Measurements from ENCODE around the gene RIPPLY3.
"Not testable (repeated sequence)": the region's sequence is repeated elsewhere in the genome, so short reads cannot be mapped to it uniquely, and the experiment has no call there.

RIPPLY3 gene

DNA sequence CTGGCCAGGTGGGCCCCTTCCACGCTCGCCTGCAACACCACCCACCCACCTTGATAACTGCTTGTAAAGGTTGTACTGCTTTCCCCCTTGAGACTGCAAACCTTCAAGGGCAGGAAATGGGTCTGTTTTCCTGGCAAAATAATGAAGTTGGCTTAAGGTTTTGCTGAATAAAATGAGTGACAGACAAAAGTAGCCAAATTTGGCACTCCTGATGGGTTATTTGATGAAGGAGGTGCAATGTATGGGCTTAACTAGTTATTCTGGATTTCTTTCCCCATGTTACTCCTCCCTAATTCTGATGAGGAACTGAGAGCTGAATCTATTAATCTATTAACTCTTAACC, 25.5 kb upstream of the RIPPLY3 start:
- DNase-seq (ENCODE audit: low spot score): no peak

DNA sequence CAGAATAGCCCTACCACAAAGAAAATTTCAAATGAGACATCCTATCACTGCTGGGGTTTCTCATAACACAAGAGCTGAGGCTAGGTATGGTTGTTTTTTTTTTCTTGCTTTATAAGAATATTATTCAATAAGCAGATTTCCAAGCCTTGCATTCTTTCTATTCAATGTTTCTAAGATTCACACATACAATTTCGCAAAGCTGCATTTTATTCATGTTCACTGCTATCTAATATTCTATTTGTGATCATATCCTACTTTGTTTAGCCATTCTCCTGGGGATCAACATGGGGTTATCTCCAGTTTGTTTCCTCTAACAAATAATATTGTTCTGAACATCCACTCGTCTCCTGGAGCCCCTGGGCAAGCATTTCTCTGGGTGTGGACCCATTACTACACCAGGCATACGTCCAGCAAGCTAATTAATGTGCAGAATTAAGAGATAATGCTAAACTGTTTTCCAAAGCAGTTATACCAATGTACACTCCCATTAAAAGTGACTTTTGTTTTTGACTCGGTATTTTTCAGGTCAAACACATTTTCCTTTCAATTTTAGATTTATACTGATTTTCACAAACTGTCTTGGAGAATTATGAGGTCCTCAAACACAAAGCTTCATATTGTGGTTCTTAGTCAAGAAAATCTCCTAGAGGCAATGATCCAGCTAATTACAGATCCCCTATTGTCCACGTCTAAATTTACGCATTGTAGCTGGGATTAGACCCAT, 24.4 kb upstream of the RIPPLY3 start:
- no peak for DNase-seq (ENCODE audit: low spot score)

DNA sequence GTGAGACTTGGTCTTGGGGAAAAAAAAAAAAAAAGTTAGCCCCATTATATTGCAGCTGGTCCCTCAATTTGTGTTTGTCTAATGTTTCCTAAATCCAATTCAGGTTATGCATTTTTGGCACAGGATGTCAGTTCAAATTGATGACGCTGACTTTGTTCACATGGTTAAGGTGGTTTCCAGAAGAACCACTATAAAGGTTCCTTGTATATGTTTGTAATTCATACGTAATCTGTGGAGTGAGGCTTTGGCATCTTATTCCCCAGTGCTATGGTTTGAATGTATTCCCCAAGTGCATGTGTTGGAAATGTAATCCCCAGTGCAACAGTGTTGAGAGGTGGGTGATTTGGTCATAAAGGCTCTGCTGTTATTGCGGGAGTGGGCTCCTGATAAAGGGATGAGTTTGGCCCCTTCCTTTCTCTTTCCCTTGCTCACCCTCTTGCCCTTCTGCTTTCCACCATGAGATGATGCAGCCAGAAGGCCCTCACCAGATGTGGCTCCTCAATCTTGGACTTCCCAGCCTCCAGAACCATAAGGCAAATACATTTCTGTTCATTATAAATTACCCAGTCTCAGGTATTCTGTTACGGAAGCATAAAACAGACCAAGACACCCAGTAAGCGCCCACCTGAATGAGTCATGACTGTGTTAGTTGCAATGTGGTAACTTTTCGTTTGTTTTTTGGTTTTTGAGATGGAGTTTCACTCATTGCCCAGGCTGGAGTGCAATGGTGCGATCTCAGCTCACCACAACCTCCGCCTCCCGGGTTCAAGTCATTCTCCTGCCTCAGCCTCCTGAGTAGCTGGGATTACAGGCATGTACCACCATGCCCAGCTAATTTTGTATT, 20.5 kb upstream of the RIPPLY3 start:
- no peak for DNase-seq (ENCODE audit: low spot score)

DNA sequence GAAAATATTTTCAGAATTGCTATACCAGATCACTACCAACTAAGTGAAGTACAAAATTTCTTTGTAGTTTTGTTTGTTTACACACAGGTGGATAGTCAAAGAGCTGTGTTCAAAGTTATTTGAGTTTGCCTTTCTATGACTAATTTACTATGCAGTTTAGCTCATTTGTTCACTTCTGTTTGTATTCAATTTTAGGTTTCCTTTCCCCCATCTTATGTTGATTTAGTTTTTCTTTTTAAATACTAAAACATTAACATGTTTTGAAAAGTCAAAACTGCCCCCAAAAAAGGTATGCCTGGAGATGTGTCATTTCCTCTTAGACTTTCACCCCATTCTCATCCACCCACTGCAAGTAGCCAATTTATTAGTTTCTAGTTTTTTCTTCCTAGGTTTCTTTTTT, 18.7 kb upstream of the RIPPLY3 start:
- no peak for DNase-seq (ENCODE audit: low spot score)

DNA sequence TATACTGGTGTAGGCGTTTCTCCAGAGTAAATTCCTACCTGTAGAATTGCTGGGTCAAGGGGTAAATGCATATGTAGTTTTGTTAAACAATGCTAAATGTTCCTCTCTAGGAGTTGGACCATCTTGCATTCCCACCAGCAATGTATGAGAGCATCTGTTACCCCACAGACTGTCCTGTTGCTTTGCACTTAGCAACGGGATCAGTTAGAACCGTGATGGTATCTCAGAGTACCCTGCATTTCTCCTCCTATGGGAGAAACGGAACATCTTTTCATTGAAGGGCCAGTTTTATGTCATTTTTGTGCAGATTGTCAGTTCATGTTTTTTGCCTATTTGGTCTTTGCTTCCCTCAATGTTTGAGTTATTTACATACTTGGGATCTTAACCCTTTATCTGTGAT, 18.0 kb upstream of the RIPPLY3 start:
- no peak for DNase-seq (ENCODE audit: low spot score)

DNA sequence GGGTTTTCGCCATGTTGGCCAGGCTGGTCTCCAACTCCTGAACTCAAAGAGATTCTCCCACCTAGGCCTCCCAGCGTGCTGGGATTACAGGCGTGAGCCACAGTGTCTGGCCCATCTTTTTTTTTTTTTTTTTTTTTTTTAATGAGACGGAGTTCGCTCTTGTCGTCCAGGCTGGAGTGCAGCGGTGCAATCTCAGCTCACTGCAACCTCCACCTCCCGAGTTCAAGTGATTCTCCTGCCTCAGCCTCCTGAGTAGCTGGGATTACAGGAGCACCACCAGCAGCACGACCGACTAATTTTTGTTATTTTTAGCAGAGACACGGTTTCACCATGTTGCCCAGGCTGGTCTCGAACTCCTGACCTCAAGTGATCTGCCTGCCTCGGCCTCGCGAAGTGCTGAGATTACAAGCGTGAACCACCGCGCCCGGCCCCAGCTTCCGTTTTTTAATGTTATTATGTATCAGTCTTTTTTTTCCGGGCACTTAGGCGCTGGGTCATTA, 17.3 kb upstream of the RIPPLY3 start:
- DNase-seq (ENCODE audit: low spot score): not testable (repeated sequence)

DNA sequence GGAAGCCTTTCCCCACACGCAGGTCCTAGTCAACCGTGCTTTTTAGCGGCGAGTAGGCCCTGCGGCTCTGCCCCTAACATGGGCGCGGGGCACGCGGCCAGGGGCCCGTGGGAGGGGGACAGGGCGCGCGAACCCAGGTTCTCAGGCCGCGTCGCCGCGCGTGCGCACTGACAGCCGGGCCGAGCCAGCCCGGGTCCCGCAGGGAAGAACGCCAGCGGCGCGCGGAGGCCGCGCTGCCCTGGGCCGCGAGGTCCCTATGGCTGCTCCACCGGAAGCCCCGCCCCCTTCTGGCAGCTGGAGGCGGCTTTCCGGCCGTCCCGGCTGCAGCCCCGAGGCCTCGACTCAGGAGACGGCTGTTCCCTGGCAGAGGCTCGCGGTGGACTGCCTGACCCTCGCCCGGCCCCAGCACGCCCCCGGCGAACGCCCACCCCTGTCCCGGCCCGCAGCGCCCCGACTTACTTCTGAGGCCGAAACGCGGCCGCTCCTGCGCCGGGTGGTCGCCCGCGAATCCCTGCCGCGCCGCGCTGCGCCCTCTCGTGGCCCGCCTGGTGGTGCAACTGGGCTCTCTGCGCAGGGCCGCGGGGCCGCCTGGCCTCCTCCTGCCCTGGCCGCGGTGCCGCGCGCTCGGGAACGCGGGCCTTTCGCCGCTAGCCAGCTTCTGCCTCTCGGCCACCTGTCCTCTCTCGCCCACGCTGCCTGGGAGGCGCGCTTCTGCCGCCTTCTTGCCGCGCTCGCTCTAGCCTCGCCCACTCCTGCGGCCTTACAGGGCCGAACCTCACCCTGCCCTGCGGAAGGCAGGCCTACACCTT, 16.6 kb upstream of the RIPPLY3 start:
- peak; percentile 92 for DNase-seq (ENCODE audit: low spot score)

DNA sequence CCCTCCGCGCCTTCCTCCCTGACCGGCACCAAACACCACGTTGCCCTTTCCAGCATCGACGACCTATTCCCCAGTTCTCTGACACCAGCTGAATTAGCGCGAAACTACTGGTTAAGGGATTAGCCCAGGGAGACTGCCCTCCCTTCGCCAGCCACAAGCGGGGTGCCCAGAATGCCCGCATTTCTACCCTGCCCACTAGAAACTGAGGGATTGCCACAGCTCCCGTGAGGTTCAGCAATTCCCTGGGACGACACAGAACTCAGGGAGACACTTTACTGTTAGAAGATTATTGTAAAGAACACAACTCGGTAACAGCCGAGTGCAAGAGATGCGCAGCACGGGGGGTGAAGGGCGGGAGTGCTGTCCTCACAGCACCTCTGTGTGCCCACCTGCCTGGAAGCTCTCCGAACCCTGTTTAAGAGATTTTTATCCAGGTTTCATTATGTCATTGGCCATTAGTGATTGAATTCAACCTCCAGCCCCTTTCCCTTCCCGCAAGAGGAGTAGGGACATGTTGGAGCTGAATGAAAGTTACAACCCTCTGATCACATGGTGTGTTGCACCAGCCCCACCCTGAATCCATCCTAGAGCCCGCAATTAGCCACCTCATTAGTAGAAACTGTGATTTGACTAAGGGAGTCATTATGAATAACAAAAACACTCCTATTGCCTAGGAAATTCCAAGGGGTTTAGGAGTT, 15.8 kb upstream of the RIPPLY3 start:
- DNase-seq (ENCODE audit: low spot score): no peak

DNA sequence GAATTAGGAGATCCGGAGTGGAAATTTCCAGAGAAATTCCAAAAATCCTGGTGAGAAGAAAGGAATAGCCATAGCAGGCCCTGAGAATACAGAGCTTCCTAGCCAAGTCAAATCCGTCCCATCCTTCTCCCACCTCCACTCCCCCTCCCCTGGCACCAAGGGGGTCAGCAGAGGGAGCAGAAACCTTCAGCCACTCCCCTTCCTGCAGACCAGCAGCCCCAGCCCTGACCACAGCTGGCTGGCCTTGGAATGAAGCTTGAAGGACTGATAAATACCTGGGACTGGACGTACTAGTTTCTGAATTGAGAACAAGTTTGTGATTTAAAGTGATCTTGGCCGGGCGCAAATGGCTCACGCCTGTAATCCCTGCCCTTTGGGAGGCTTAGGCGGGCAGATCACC, 13.8 kb upstream of the RIPPLY3 start:
- DNase-seq (ENCODE audit: low spot score): no peak

DNA sequence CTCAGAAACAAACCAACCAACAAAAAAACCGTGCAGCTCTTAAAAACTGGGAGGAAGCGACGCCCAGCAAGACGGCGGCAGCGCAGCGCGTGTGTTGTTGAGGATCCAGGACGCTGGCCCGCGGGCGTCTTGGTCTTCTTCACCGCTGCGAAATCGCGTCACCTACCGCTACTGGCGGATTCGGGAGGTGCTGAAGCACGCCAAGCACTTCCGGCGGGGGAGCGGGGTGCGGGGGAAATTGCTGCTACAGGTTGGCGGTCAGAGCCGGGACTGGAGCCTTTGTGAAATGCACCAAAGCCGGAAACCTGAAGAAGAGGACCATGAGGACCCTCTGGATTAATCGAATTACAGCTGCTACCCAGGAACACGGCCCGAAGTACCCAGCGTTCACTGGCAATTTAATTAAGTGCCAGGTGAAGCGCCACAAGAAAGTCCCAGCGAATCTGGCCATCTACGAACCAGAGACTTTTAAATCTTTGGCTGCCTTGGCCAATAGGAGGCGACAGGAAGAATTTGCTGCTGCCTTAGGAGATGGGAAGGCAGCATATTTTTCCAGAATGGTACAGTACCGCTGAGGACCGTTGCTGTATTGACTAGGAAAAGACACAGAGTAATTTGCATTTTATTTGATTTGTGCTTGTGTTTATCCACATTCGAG, 11.9 kb upstream of the RIPPLY3 start:
- no peak for DNase-seq (ENCODE audit: low spot score)

DNA sequence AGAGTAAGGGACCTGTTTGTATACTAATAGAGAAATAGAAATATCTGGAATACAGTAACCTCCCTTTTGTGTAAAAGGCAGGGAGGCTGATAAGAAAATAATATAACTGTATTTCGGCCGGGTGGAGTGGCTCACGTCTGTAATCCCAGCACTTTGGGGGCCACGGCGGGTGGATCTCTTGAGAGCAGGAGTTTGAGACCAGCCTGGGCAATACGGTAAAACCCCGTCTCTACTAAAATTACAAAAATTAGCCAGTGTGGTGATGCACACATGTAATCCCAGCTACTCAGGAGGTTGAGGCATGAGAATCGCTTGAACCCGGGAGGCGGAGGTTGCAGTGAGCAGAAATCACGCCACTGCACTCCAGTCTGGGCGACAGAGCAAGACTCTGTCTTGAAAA, 11.2 kb upstream of the RIPPLY3 start:
- not testable (repeated sequence) for DNase-seq (ENCODE audit: low spot score)

DNA sequence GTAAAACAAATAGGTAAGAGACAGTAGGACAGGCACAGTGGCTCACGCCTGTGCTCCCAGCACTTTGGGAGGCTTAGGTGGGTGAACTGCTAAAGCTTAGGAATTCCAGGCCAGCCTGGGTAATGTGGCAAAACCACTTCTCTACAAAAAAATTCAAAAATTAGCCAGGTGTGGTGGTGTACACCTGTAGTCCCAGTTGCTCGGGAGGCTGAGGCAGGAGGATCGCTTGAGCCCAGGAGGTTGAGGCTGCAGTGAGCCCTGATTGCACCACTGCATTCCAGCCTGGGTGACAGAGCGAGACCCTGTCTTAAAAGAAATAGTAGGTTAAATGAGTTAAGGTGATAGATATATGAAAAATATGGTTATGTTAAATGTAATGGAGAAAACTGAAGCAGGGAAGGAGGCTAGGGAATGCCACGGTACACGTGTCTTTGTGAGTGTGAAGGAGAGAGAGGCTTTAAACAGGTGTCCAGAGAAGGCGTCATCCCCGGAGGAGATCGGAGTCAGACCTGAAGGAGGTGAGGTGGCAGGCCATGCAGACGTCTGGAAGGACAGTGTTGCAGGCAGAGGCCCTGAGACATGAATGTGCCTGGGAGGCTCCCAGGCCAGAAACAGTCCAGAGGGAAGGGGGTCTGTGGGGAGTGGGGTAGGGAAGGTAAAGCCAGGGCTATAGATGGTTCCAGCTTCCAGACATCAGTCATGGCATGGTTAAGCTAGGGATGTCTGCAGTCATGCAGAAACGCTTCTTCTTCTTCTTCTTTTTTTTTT, 7.2 kb upstream of the RIPPLY3 start:
- DNase-seq (ENCODE audit: low spot score): no peak

DNA sequence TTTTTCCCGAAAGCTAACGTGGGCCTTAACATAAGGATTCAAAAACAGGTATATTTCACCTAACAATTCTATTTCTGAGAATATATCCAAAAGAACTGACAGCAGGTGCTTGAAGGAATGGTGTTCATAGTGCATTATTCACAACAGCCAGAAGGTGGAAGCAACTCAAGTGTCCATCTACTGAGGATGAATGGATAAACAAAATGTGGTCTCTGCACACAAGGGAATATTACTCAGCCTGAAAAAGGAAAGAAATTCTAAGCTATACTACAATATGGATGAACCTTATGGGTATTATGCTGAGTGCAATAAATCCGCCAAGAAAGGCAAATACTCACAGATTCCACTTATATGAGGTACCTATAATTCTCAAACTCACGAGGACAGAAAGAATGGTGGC, 6.1 kb upstream of the RIPPLY3 start:
- peak; percentile 31 for DNase-seq (ENCODE audit: low spot score)

DNA sequence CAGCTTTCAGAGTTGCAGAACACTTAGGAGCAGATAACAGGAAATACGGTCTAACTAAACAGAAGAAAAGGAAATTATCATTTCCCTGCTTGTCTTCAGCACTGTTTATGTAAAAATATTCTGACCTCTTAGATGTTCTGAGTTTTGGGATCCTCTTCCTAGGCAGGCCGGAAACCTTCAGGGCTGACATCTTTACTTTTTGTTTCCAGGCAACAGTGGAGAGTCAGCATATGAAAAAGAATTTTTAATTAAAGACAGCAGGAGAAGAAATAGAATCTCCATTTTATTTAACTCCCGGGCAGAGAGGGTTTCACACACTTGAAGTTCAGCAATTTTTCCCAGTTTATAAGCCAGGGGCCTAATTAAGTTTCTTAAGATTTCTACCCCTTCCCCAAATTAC, 5.1 kb upstream of the RIPPLY3 start:
- DNase-seq (ENCODE audit: low spot score): no peak

DNA sequence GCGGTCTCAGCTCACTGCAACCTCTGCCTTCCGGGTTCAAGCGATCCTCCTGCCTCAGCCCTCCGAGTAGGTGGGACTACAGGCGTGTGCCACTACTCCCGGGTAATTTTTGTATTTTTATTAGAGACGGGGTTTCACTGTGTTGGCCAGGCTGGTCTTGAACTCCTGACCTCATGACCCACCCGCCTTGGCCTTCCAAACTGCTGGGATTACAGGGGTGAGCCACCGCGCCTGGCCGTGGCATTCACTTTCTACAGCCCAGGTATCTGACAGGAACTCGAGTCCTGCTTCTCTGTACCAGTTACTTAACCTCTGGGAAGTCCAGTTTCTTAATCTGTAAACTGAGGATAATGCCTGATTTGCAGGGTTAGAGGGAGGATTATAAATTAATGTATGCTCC, 3.7 kb upstream of the RIPPLY3 start:
- DNase-seq (ENCODE audit: low spot score): not testable (repeated sequence)

DNA sequence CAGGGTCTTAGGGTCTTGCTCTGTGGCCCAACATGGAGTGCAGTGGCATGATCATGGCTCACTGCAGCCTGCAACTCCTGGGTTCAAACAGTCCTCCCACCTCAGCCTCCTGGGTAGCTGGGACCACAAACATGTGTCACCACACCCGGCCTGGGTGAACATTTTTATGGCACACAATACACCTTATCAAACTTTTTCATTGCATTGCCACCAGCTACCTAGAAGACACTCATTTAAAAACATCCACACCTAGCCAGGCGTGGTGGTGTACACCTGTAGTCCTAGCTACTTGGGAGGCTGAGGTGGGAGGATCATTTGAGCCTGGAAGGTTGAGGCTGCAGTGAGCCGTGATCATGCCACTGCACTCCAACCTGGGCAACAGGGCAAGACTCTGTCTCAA, 2.6 kb upstream of the RIPPLY3 start:
- DNase-seq (ENCODE audit: low spot score): not testable (repeated sequence)

DNA sequence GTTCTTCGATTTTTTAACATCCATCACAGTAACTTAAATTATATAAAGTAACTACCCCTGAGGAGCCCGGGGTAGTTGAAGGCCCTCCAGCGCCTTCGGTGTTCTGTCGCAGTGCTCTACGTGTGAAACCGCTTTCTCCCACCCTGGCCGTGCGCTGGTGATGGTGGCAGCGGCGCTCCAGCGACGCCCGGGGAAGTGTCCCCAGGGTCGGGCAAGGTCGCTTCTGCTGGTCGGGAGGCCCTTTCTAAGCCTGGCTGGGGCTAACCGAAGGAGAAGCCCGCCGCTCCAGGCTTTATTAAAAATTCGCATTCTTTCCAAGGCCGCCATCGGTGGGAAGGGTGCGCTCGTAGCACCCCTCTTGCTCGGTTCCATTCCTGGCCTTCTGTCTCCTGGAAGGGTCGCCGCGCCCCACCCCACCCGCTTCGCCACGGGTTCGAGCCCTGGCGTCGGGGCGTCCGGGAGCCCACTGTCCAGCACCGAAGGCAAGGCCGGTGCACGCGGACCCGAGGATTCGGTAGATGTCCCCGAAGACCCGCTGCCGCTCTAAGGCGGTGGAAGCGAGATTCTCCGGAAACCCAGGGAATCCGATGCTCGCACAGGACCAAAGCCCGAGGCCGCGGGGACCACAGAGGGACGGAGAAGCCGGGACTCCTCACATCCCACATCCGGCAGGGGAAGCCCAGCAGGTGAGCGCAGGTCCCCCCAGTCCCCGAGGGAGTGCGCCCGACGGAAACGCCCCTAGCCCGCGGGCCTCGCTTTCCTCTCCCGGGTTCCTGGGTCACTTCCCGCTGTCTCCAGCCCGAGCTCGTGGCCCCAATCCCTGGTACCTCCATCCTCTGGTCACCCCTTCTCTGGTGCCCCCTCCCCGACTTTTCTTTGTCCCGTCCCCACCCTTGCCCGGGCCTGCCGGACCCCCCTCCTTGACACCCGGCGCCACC, 685 bp upstream of the RIPPLY3 start:
- DNase-seq (ENCODE audit: low spot score): no peak

DNA sequence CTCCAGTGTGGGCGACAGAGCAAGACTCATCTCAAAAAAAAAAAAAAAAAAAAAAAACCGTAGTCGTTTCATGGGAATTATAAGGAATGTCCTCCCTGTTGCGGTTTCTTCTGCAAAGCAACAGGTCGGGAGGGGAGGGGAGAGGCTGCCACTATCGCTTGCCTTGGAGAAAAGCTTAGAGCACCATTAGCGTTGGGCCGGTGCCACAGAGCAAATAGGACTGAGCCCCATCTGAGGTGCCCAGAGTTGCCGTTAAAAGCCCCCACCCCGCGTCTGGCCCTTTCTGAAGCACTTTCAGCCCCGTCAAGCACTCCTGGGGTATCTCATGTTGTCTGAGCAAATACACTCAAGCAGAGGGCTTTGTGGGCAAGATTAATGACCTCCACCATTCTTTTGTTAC, 2.2 kb downstream of the RIPPLY3 start:
- no peak for DNase-seq (ENCODE audit: low spot score)

DNA sequence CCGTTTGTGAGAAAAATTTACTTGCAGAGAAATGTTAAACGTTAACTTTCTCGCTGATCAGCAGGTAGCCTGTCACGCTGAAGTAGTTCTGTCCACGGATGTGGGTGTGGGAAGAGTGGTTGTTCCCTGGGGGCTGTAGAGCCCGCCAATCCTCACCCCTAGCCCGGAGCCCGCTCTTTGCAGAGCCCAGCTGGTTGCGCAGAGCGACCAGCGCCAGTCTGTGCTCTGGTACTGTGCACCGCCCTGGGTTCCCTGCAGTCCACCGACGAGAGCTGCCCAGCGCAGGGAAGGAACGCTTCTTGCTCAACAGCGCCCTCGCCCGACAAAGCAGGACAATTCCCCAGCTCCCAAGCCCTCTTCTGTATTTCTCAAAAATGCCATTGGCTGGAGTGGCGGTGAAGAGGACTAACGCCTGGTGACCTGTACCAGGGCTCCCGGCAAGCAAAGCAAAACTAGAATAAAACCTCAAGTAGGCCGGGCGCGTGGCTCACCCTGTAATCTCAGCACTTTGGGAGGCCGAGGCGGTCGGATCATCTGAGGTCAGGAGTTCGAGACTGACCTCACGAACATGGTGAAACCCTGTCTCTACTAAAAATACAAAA, 3.3 kb downstream of the RIPPLY3 start:
- peak; percentile 93 for DNase-seq (ENCODE audit: low spot score)
